Loucy (cell line): ENCODE results near the gene UTP4.
"Not testable (repeated sequence)": the region's sequence is repeated elsewhere in the genome, so short reads cannot be mapped to it uniquely, and the experiment has no call there.

Experiments used
- H2AFZ ChIP-seq: fragments of 200-600 bp; sonication (generic); 2 replicates; pipeline ENCODE4 v1.6.0; 2016; ENCODE audit warnings: antibody characterized with exemption, mild to moderate bottlenecking, low read length, moderate library complexity
- H3F3A ChIP-seq: fragments of 200-600 bp; 2 replicates; pipeline ENCODE4 v1.6.0; 2016; ENCODE audit warnings: antibody characterized with exemption, low read depth, mild to moderate bottlenecking
- H3K27me3 ChIP-seq: fragments of 200-600 bp; sonication (generic); 2 replicates; pipeline ENCODE4 v1.6.1; 2014; ENCODE audit warnings: low read length, mild to moderate bottlenecking; ENCODE audit not compliant: insufficient read depth, poor library complexity, severe bottlenecking
- H3K36me3 ChIP-seq: fragments of 200-600 bp; sonication (generic); 2 replicates; pipeline ENCODE4 v1.6.1; 2016; ENCODE audit warnings: low read length; ENCODE audit not compliant: insufficient read depth
- H3K4me1 ChIP-seq: fragments of 200-600 bp; sonication (generic); 2 replicates; pipeline ENCODE4 v1.5.1; 2014; ENCODE audit warnings: low read length, mild to moderate bottlenecking; ENCODE audit not compliant: insufficient read depth, poor library complexity, severe bottlenecking
- H3K4me2 ChIP-seq: fragments of 200-600 bp; sonication (generic); 2 replicates; pipeline ENCODE4 v1.6.0; 2014; ENCODE audit warnings: antibody characterized with exemption, low read length, low read depth, mild to moderate bottlenecking; ENCODE audit not compliant: poor library complexity, severe bottlenecking
- H3K4me3 ChIP-seq: fragments of 200-600 bp; sonication (generic); 2 replicates; pipeline ENCODE4 v1.5.1; 2014; ENCODE audit warnings: low read length, mild to moderate bottlenecking, mixed read lengths; ENCODE audit not compliant: poor library complexity, severe bottlenecking
- H3K79me2 ChIP-seq: fragments of 200-600 bp; sonication (generic); 2 replicates; pipeline ENCODE4 v1.6.1; 2014; ENCODE audit warnings: low read length; ENCODE audit not compliant: insufficient read depth
- H3K9ac ChIP-seq: fragments of 200-600 bp; sonication (generic); 2 replicates; pipeline ENCODE4 v1.6.0; 2014; ENCODE audit warnings: mild to moderate bottlenecking, low read depth, low read length, moderate library complexity; ENCODE audit not compliant: poor library complexity, severe bottlenecking
- H3K9me2 ChIP-seq: fragments of 200-600 bp; sonication (generic); replicated peaks from 2 replicates; pipeline ENCODE4 v1.6.1; 2016; ENCODE audit warnings: low read depth, low read length, mixed read lengths
- H3K9me3 ChIP-seq: fragments of 200-600 bp; sonication (generic); 2 replicates; pipeline ENCODE4 v1.6.1; 2014; ENCODE audit warnings: mild to moderate bottlenecking, antibody characterized with exemption, low read length, low read depth; ENCODE audit not compliant: insufficient read depth
- H4K20me1 ChIP-seq: fragments of 200-600 bp; sonication (generic); 2 replicates; pipeline ENCODE4 v1.6.0; 2014; ENCODE audit warnings: antibody characterized with exemption, low read length, mild to moderate bottlenecking; ENCODE audit not compliant: insufficient read depth, poor library complexity, severe bottlenecking
- EZH2phosphoT487 ChIP-seq: fragments of 200-600 bp; IDR thresholded peaks from 2 replicates; pipeline ENCODE4 v1.6.1; 2018; ENCODE audit warnings: antibody characterized with exemption, mild to moderate bottlenecking, moderate library complexity, borderline replicate concordance
- TF ChIP-seq, protein P1 (sequence below): fragments of 200-600 bp; sonication (generic); conservative IDR thresholded peaks from 2 replicates; pipeline ENCODE4 v1.5.1; 2014; ENCODE audit warnings: mild to moderate bottlenecking, antibody characterized with exemption, low read length

The UTP4 gene

DNA sequence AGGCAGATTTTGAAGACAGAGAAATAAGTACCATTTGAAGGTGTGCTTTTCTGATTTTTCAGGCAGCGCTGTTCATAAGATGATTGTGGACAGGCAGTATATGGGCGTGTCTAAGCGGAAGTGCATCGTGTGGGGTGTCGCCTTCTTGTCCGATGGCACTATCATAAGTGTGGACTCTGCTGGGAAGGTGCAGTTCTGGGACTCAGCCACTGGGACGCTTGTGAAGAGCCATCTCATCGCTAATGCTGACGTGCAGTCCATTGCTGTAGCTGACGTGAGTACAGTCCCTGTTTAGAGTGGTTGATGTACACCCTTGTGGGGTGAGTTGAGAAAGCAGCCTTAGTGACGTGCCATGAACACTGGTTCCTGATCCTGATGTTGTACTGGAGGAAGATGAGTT, 10.7 kb downstream of the UTP4 start:
- Histone ChIP-seq H4K20me1 (peaks cover 4% of the 10 kb centered on the region), H3K79me2 (peaks cover 3% of the 10 kb centered on the region), H3K27me3 (no peaks in the 10 kb centered on the region), H3K9me2 (no peaks in the 10 kb centered on the region), H3K9me3 (no peaks in the 10 kb centered on the region), H3K4me1 (no peaks in the 10 kb centered on the region), H3K4me2 (no peak overlapping the region), H3K36me3 (peaks cover 68% of the 10 kb centered on the region), H2AFZ (no peak overlapping the region), H3F3A (no peaks in the 10 kb centered on the region), H3K4me3 (no peak overlapping the region), H3K9ac (no peak overlapping the region)
- TF ChIP-seq, protein P1, sequence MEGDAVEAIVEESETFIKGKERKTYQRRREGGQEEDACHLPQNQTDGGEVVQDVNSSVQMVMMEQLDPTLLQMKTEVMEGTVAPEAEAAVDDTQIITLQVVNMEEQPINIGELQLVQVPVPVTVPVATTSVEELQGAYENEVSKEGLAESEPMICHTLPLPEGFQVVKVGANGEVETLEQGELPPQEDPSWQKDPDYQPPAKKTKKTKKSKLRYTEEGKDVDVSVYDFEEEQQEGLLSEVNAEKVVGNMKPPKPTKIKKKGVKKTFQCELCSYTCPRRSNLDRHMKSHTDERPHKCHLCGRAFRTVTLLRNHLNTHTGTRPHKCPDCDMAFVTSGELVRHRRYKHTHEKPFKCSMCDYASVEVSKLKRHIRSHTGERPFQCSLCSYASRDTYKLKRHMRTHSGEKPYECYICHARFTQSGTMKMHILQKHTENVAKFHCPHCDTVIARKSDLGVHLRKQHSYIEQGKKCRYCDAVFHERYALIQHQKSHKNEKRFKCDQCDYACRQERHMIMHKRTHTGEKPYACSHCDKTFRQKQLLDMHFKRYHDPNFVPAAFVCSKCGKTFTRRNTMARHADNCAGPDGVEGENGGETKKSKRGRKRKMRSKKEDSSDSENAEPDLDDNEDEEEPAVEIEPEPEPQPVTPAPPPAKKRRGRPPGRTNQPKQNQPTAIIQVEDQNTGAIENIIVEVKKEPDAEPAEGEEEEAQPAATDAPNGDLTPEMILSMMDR = no peak
- TF ChIP-seq EZH2phosphoT487 = no peak

DNA sequence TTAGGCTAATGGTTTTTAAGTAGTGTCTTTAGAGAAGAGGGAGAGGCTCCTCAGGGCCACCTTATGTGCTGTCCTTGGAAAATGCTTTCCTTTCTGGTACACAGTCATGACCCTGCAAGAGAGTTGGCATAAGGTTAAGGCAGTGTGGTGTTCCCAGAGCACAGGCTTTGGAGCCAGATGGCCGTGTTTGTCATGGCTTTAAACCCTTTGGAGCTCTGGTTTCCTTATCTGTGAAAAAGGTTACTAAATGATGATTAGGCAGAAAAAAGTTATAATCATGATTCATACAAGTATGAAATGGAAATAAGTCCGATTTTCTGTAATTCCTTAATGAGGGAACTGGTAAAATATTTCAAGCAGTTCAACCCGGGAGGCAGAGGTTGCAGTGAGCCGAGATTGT, 13.2 kb downstream of the UTP4 start:
- H3K4me2 ChIP-seq = no peak overlapping the region
- no peaks in the 10 kb centered on the region for H3K9me2 ChIP-seq
- H2AFZ ChIP-seq = no peak overlapping the region
- no peaks in the 10 kb centered on the region for H3K9me3 ChIP-seq
- H3K27me3 ChIP-seq = no peaks in the 10 kb centered on the region
- H3K79me2 ChIP-seq = peaks cover 3% of the 10 kb centered on the region; the same call in 1 of the 2 replicates
- no peak for TF ChIP-seq EZH2phosphoT487
- TF ChIP-seq, protein P1 = no peak
- no peaks in the 10 kb centered on the region for H4K20me1 ChIP-seq
- H3K4me3 ChIP-seq = no peak overlapping the region
- H3F3A ChIP-seq = no peaks in the 10 kb centered on the region
- no peaks in the 10 kb centered on the region for H3K4me1 ChIP-seq
- peaks cover 56% of the 10 kb centered on the region for H3K36me3 ChIP-seq
- H3K9ac ChIP-seq = no peak overlapping the region

DNA sequence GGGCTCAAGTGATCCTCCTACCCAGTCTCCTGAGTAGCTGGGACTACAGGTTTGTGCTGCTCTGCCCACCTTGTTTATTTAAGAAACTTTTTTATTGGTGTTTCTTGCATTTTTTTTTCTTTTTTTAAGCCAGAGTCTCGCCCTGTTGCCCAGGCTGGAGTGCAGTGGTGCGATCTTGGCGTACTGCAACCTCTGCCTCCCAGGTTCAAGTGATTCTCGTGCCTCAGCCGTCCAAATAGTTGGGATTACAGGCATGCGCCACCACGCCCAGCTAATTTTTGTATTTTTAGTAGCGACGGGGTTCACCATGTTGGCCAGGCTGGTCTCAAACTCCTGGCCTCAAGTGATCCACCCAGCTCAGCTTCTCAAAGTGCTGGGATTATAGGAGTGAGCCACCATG, 17.2 kb downstream of the UTP4 start:
- not testable (repeated sequence) for H3K79me2 ChIP-seq, H3K9me2 ChIP-seq, H3K9me3 ChIP-seq, H3K4me1 ChIP-seq, H3K9ac ChIP-seq, H3K27me3 ChIP-seq, H2AFZ ChIP-seq, H3F3A ChIP-seq, H3K4me2 ChIP-seq, H4K20me1 ChIP-seq, H3K4me3 ChIP-seq
- H3K36me3 ChIP-seq = peaks cover 60% of the 10 kb centered on the region

DNA sequence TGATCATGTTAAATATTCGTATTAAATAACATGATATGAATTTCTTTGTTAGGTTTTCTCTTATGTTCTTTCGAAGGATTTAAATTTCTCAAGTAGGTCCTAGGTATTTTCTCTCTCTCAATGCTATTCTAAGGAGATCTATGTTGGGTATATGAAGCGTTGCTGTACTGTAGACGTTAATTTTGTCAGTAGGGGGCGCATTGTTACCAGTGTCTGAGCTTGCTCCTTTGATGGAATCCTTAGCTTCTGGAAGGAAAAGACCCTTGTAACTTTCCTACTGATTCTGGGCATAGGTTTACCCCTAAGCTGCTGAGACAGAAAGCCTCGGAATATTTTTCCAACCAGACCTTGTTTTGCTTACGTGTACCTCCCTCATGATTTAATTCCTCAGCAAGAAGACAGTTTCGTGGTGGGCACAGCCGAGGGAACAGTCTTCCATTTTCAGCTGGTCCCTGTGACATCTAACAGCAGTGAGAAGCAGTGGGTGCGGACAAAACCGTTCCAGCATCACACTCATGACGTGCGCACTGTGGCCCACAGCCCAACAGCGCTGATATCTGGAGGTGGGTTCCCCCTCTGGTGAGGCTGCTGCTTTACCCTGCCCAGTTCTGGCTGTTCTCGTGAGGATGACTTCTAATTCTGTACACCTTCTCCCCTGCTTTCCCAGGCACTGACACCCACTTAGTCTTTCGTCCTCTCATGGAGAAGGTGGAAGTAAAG, 17.9 kb downstream of the UTP4 start:
- no peak overlapping the region for H3K4me3 ChIP-seq
- H3K4me2 ChIP-seq = no peak overlapping the region
- peaks cover 62% of the 10 kb centered on the region for H3K36me3 ChIP-seq
- no peaks in the 10 kb centered on the region for H3K27me3 ChIP-seq
- no peaks in the 10 kb centered on the region for H3F3A ChIP-seq
- H3K9ac ChIP-seq = no peak overlapping the region
- H4K20me1 ChIP-seq = no peaks in the 10 kb centered on the region
- H3K79me2 ChIP-seq = no peaks in the 10 kb centered on the region
- H3K9me2 ChIP-seq = no peaks in the 10 kb centered on the region
- TF ChIP-seq, protein P1 = peak; percentile 88
- no peak for TF ChIP-seq EZH2phosphoT487
- H2AFZ ChIP-seq = no peak overlapping the region
- H3K9me3 ChIP-seq = no peaks in the 10 kb centered on the region
- no peaks in the 10 kb centered on the region for H3K4me1 ChIP-seq
